Lung (tissue), 16 donors: ENCODE results near the gene MBLAC2. TPM values are rescaled to one million over a fixed set of nuclear protein-coding genes. Genes with fewer than 3 reads are reported as not detected.

Experiments used
- ATAC-seq: fragments of 200-7000 bp; cut with Tn5 transposase; one replicate; pipeline ENCODE4 v1.9.1; 2020; ENCODE audit warnings: moderate number of reproducible peaks; ENCODE audit not compliant: insufficient read depth, low FRiP score
- DNase-seq, 3 donors: peaks; one replicate each; pipeline ENCODE4 v3.0.0-alpha.2; 2013 to 2017
- H3K27ac ChIP-seq, 2 donors: one replicate each; pipeline ENCODE4 v1.5.1; 2013; ENCODE audit warnings: mild to moderate bottlenecking in 2 of 2, moderate library complexity in 2 of 2, control low read depth in 1 of 2, inconsistent platforms in 1 of 2, low read depth in 1 of 2, low read length in 1 of 2
- H3K27me3 ChIP-seq, 3 donors: one replicate each; pipeline ENCODE4 v1.5.1; 2013; ENCODE audit warnings: low read length in 2 of 3; ENCODE audit not compliant: control insufficient read depth in 3 of 3, insufficient read depth in 3 of 3
- H3K36me3 ChIP-seq, 4 donors: one replicate each; pipeline ENCODE4 v1.5.1; 2013; ENCODE audit warnings: low read length in 4 of 4, mild to moderate bottlenecking in 1 of 4, moderate library complexity in 1 of 4; ENCODE audit not compliant: control insufficient read depth in 4 of 4, insufficient read depth in 4 of 4
- H3K4me1 ChIP-seq, 5 donors: one replicate each; pipeline ENCODE4 v1.5.1; 2013; ENCODE audit warnings: low read length in 5 of 5, mild to moderate bottlenecking in 2 of 5, moderate library complexity in 1 of 5; ENCODE audit not compliant: control insufficient read depth in 5 of 5, insufficient read depth in 5 of 5
- H3K4me3 ChIP-seq: one replicate; pipeline ENCODE4 v1.5.1; 2013; ENCODE audit warnings: mild to moderate bottlenecking, control low read depth, moderate library complexity
- H3K9ac ChIP-seq, 2 donors: one replicate each; pipeline ENCODE4 v1.5.1; 2013; ENCODE audit warnings: low read length in 2 of 2, control low read depth in 1 of 2; ENCODE audit not compliant: insufficient read depth in 1 of 2
- H3K9me3 ChIP-seq, 4 donors: one replicate each; pipeline ENCODE4 v1.5.1; 2013; ENCODE audit warnings: low read length in 3 of 4, mild to moderate bottlenecking in 1 of 4, moderate library complexity in 1 of 4; ENCODE audit not compliant: control insufficient read depth in 4 of 4, insufficient read depth in 3 of 4
- CTCF ChIP-seq: IDR thresholded peaks from 2 replicates; pipeline ENCODE4 v1.5.1; 2012; ENCODE audit warnings: mild to moderate bottlenecking; ENCODE audit errors: control extremely low read depth, extremely low read depth
- WGBS, 2 donors: extraction: QIAGEN DNeasy Blood & Tissue Kit; methylation state at CpG; one replicate each; pipeline ENCODE4 v1.1.7; 2013; 5-methylcytosine and 5-hydroxymethylcytosine counted together
- long read RNA-seq, 5 donors: transcript quantifications; one replicate each; lab custom pipeline, GENCODE V29; 2026
- polyA plus RNA-seq, 2 donors: library from polyadenylated mRNA; stranded (reverse); fragments of 200-250 nt; gene quantifications; one replicate each; pipeline ENCODE4 v1.2.1, GENCODE V29; 2013
- total RNA-seq, 2 donors: library from RNA; depleted of rRNA in 1 of 2; stranded (reverse); fragments of >200 nt in 1 of 2; gene quantifications; one replicate each; pipeline ENCODE4 v1.2.1, GENCODE V29; 2014 to 2021
- donor health status: control.
- donor health status: control.
- donor health status: Bipolar disorder and iron deficiency.
- donor health status: healthy.
- donor health status: DM: yes; HTN: yes; CAD: no.

The MBLAC2 gene
- total RNA-seq: 1 to 10 TPM; 4.6 to 6.5 TPM
- polyA plus RNA-seq: 1 to 10 TPM; 1.9 to 2.0 TPM
- long read RNA-seq, donor 1, full-length matches to known transcripts: 9 of 9 reads
- long read RNA-seq, donor 1, partial matches to known transcripts: 0 of 9 reads
- long read RNA-seq, donor 1, other reads (novel, unspliced or antisense): 0 of 9 reads
- long read RNA-seq, donor 2: 0 reads
- long read RNA-seq, donor 3, full-length matches to known transcripts: 3 of 3 reads
- long read RNA-seq, donor 3, partial matches to known transcripts: 0 of 3 reads
- long read RNA-seq, donor 3, other reads (novel, unspliced or antisense): 0 of 3 reads
- long read RNA-seq, donor 4, full-length matches to known transcripts: 3 of 3 reads
- long read RNA-seq, donor 4, partial matches to known transcripts: 0 of 3 reads
- long read RNA-seq, donor 4, other reads (novel, unspliced or antisense): 0 of 3 reads
- long read RNA-seq, donor 5, full-length matches to known transcripts: 14 of 14 reads
- long read RNA-seq, donor 5, partial matches to known transcripts: 0 of 14 reads
- long read RNA-seq, donor 5, other reads (novel, unspliced or antisense): 0 of 14 reads

- TF ChIP-seq CTCF: peak; percentile 7
- Histone ChIP-seq H3K9ac (peak within 1 kb of the TSS in 1 of 2 donors; percentile 75), H3K4me3 (peak within 1 kb of the TSS; percentile 93), H3K27ac (peak within 1 kb of the TSS; percentile 64 to 87), H3K36me3 (peaks cover 0 to 4% (median 0%) of the 10 kb centered on the region in 4 donors), H3K9me3 (no peaks in the 10 kb centered on the region), H3K4me1 (peaks cover 3 to 20% (median 4%) of the 10 kb centered on the region in 5 donors), H3K27me3 (no peaks in the 10 kb centered on the region)
- ATAC-seq (peak; percentile 96), DNase-seq (peak; percentile 90 to 95 (median 93))
- WGBS, 2 donors: 0 to 1% methylated on average over 72 to 73 of the region's 73 CpGs
These were observed at the start of gene MBLAC2, which contains the start of gene POLR3G for GRCh38 chr5:90474235-90475107. TSS of gene MBLAC2 (minus strand) at chr5:90474771. CDS start at chr5:90474292, 479 bp downstream. TSS of gene POLR3G (plus strand) at chr5:90474864. CDS start at chr5:90485568, 10,704 bp downstream.

DNA sequence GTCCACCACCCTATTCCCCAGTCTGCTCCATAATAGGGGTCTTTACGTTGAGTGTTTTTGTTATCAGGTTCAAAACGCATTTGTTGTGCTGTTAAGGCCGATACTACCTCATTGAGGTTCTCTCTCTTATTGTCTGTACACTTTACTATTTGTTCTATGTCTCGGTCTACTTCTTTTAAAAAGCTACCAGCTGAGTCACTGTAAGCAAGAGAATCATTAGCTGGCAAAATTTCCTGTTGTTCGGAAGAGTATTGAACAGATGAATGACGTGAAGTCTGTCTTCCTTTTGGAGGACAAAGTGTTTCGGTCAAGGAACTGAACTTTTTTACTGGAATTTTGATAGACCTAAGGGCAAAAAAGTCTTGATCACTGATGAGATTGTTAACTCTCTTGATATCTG lies 44.5 kb upstream of the MBLAC2 start:
- ATAC-seq: no peak
- Histone ChIP-seq H3K4me3 (no peak overlapping the region), H3K27ac (no peak overlapping the region), H3K27me3 (no peaks in the 10 kb centered on the region), H3K4me1 (peaks cover 0 to 10% (median 0%) of the 10 kb centered on the region in 5 donors), H3K9me3 (no peaks in the 10 kb centered on the region), H3K36me3 (peaks cover 4 to 27% (median 11%) of the 10 kb centered on the region in 4 donors), H3K9ac (no peak overlapping the region)
- DNase-seq: no peak
- no peak for TF ChIP-seq CTCF
- WGBS, 2 donors: 95% methylated on average over 7 of the region's 7 CpGs

- no peak for DNase-seq
- Histone ChIP-seq H3K27ac (no peak overlapping the region), H3K27me3 (no peaks in the 10 kb centered on the region), H3K4me1 (peaks cover 0 to 10% (median 0%) of the 10 kb centered on the region in 5 donors), H3K9ac (no peak overlapping the region), H3K4me3 (no peak overlapping the region), H3K9me3 (no peaks in the 10 kb centered on the region), H3K36me3 (peaks cover 4 to 23% (median 11%) of the 10 kb centered on the region in 4 donors)
- TF ChIP-seq CTCF: no peak
- no peak for ATAC-seq
These were observed 44.1 kb upstream of the MBLAC2 start for GRCh38 chr5:90518661-90519060.
